HG03378 (cell line): Measurements from ENCODE around the gene KCNJ6.
"Not testable (repeated sequence)": the region's sequence is repeated elsewhere in the genome, so short reads cannot be mapped to it uniquely, and the experiment has no call there.

Experiments used
- ATAC-seq: cut with Tn5 transposase; IDR thresholded peaks from one replicate; pipeline ENCODE4 v1.9.1; 2021; ENCODE audit warnings: mild to moderate bottlenecking, moderate library complexity; ENCODE audit not compliant: unreplicated experiment

KCNJ6 gene

GRCh38 chr21:37655611-37656300 is 260.5 kb downstream of the KCNJ6 start:
- ATAC-seq = no peak

- no peak for ATAC-seq
Measured at GRCh38 chr21:37654596-37654995, 261.7 kb downstream of the KCNJ6 start.

DNA sequence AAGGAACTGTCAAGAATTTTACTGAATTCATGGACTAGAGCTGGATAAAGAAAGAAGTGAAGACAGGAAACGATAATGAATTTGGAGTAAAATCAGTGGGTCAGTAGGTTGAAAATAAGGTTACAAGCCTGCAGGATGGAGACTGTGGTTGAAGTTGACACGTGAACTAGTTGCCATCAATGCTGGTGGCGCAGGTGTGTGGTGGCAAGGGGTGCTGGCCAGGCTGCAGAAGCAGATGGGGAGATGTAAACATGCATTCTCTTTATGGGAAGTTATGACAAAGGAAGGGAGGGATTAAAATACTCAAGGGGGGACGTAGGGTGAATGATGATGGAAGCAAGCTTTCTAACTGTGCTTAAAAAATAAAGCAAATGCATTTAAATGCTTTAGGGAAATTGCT is 263.1 kb downstream of the KCNJ6 start:
- ATAC-seq = no peak

- no peak for ATAC-seq
Measured at GRCh38 chr21:37647781-37648180, 268.5 kb downstream of the KCNJ6 start.

DNA sequence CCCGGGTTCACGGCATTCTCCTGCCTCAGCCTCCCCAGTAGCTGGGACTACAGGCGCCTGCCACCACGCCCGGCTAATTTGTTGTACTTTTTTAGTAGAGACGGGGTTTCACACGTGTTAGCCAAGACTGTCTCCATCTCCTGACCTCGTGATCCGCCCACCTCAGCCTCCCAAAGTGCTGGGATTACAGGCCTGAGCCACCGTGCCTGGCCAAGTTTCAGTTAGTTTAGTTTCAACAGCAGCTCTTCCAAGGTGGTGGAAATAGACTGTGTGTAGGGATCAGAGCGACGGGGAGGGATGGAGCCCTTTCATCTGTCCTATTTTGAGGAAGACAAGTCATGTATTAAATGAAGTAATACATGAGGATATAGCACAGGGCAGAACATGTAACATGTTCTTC is 269.5 kb downstream of the KCNJ6 start:
- not testable (repeated sequence) for ATAC-seq

- no peak for ATAC-seq
Measured at GRCh38 chr21:37645848-37646247, 270.4 kb downstream of the KCNJ6 start.

GRCh38 chr21:37644636-37645035 is 271.6 kb downstream of the KCNJ6 start:
- ATAC-seq = no peak

GRCh38 chr21:37643862-37644261 is 272.4 kb downstream of the KCNJ6 start:
- not testable (repeated sequence) for ATAC-seq

DNA sequence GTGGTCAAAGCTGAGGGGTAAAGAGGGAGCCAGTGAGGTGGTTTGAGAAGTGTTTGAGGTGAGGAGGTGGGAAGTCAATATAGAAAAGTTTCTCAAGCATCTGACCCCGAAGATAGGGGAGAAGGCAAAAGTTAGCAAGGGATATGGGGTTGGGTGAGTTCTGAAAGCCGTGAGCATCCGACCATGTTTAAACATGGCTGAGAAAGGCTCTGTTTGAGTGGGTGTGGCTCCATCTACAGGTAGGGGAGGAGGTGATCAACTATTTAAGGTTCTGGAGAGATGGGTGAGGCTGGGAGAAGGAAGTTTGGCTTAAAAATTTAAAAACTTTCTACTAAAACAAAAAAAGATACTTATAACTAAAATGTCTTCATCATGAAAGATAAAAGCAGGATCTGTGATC is 273.8 kb downstream of the KCNJ6 start:
- ATAC-seq = no peak

GRCh38 chr21:37639756-37640155 is 276.5 kb downstream of the KCNJ6 start:
- ATAC-seq = no peak

DNA sequence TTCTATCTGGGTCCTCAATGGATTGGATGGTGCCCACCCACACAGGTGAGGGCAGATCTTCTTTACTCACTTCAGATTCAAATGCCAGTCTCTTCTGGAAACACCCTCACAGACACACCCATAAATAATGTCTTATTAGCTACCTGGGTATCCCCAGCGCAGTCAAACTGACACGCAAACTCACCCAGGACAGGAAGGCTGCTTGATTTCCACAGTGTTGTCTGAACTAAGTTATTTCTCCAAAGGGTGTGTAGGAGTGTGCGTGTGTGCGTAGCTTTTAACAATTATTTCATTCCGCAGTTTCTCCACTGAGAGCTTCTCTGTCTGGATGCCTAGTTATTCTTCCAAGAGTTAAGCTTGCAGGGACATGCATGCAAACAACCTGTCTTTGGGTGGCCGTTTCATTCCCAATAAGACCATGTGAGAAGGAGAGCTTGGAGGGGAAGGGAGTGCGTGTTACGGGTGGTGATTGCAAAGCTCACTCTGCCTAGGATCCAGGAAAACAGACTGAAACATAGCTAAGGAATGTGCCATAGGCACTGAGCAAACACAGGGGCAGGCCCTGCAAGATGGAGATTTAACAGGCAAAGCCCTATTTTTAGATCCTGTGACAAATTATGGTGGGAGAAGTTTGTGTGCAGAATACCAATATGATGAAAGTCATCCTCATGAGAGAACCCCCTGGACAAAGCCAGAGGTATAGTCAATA is 280.0 kb downstream of the KCNJ6 start:
- no peak for ATAC-seq

DNA sequence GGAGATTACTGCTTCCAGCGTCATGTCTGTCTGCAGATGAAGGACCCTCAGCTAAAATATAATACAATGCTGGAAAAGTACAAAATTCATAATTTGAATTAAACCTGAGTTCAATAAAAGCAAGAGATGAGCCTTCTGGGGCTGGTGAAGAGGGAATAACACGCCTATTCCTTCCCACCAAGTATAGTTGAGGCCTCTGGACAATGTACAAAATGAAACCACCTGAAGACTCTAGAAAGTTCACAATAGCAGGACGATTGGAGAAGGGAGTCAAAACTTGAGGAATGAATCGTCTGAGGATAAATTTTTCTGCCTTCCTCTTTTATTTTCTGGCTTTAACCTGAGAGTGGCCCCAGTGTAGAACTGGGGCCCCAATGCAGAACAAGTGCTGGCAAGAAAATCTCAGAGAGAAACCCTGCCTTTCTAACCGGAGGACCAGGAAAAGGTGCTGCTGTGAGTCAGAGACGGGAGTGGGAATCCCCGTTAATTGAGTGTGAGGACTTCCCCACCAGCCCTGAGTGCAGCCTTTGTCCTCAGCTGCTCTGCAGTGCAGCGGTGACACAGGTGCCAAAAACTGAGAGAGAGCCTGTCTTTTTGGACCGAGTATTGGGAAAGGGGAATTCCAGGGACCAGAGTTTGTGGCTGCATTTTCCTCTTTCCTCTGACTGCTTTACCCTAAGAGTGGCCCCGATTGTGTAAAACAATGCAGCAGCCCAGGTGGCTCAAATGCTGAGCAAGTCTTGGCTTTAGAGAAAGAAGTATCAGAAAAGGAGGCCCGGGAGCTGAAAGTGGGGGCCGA is 284.7 kb downstream of the KCNJ6 start:
- ATAC-seq = peak; percentile 77

DNA sequence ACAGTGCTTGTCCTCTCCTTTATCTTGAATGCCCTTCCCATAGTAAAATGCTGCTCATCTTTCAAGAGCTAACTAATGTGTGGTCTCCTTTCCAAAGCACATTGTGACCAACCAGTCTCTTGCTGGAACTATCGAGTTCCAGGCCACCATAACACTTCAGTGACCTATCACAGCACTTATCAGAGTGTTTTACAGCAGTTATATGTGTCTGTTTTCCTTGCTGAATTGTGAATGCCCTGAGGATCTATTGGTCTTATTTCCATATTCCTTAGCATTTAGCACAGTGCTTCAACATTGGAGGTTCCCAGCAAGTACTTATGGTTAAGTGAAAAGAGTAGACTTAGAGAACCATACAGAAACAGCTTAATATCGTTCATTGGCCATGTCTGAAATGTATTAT is 285.4 kb downstream of the KCNJ6 start:
- no peak for ATAC-seq

DNA sequence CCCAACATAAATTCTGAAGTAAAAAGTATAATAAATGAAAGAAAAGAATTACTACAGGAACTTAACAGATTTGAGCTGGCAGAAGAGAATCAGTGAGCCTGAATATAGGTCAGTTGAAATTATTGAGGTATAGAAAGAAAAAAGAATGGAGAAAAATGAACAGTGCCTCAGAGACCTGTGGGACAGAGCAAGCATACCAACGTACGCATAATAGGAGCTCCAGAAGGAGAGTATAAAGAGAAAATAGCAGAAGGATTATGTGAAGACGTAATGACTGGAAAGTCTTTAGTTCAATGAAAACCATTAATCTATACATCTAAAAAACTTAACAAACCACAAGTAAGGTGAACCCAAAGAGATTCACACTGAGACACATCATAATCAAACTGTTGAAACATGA is 287.9 kb downstream of the KCNJ6 start:
- no peak for ATAC-seq

GRCh38 chr21:37627561-37627960 is 288.7 kb downstream of the KCNJ6 start:
- ATAC-seq = no peak

- no peak for ATAC-seq
Measured at GRCh38 chr21:37627074-37627473, 289.2 kb downstream of the KCNJ6 start.

GRCh38 chr21:37626320-37626719 is 289.9 kb downstream of the KCNJ6 start:
- no peak for ATAC-seq

DNA sequence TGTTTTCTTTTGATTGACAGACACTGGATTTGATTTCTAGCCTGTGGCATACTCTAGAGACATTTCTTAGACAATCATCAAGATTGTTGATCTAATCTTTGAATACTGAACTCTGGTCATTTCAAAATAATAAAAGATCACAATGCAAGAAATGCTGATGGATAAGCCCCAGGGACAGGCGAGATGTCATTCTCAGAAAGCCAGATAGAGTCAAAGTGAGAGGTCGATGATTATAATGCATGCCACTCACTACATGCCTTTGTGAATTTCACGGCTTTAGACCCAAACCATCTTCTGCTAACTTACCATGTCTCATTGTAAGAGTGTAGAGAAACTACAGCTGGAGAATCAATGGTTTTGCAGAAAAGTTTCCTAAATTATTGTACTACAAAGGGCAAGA is 292.6 kb downstream of the KCNJ6 start:
- no peak for ATAC-seq

DNA sequence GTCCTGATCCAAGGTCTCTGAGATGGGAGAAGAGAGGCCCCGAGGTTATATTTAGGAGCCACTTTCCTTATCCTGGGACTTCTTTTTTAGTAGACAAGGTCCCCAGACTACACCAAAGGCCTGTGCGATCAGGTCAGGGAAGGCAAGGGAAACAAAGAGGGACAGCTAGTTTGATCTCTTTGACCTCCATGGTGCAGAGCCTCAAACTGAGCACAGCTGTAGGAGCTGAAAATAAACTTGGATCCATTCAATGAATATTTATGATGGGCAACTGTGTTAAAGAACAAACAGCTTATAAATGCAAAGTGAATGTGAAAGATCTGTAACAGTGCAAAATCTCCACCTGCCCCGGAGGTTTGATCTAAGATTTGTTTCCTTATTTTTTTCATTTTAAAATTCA is 293.1 kb downstream of the KCNJ6 start:
- no peak for ATAC-seq

DNA sequence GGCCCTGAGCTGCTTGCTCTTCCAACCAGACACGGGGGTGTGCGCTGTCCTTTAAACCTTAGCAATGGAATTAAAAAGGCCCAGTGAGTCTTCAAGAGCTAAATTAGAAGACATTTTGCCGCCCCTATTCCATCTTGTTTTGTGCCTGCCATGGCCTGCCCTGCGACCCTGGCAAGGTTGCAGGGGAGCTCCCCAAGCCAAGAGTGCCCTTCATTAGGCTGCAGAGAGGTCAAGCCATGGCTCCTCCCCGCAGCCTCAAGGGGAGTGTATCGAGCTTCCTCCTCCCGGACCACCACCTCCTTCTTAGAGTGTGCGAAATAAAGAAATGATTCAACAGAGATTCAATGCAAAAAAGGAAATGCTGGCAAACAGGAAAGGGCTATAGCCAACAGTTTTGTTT is 293.5 kb downstream of the KCNJ6 start:
- ATAC-seq = no peak

DNA sequence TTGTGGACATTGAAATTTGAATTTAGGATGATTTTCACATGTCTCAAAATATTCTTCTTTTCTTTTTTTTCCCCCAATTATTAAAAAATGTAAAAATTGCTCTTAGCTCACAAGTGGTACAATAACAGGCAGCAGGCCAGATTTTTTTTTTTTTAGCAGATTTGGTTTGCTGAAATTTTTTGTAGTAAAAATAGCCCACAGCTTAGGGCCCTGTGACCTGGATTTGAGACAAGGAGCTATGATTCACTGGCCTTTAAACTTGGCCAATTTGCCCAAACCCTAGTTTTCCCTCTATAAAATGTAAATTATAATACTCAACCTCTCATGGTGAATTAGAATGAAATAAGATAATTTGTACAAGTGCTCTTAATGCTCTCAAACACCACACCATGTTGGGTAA is 295.9 kb downstream of the KCNJ6 start:
- ATAC-seq = no peak

- no peak for ATAC-seq
Measured at GRCh38 chr21:37619464-37619974, 296.7 kb downstream of the KCNJ6 start.
